ENCODE results near the gene PDZRN3. TPM values are rescaled to one million over a fixed set of nuclear protein-coding genes. Genes with fewer than 3 reads are reported as not detected.

PDZRN3 gene
- total RNA-seq, 1 donor from 2014 or later = 19.8 TPM

DNA sequence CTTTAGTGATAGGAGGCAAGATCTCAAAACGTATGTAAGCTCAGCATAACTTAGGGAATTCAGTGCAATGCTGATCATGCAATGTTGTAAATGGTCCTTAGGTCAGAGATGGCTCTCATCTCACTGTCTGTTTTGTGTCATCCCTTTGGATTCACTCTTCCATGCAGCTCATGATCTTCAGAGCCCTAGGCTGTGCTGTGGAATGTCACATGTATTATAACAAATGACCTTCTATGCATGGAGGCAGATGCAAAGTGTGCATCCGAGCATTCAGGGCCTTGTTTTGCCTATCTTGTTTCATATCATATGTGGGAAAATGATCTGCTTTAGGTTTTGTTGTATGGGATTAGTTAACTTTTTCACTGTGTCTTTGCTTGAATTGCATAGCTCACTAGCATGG lies 40.5 kb upstream of the PDZRN3 start:
- FAIRE-seq (no peak), DNase-seq (ENCODE audit: low read depth) (no peak)
- no peaks in the 10 kb centered on the region for H3K36me3 Mint-ChIP-seq (ENCODE audit: low read depth, unreplicated experiment)
- Histone ChIP-seq H3K4me2 (ENCODE audit: low read length) (no peak overlapping the region), H3K36me3 (ENCODE audit: insufficient read depth, low read length) (no peaks in the 10 kb centered on the region), H3K9ac (ENCODE audit: low read length) (no peak overlapping the region), H3K4me1 (ENCODE audit: insufficient read depth, low read length) (peaks cover 5% of the 10 kb centered on the region), H3K27ac (ENCODE audit: low read depth, low read length) (no peak overlapping the region), H3K79me2 (ENCODE audit: insufficient read depth, low read length) (no peaks in the 10 kb centered on the region), H3K27me3 (ENCODE audit: insufficient read depth, low read length) (no peaks in the 10 kb centered on the region), H4K20me1 (ENCODE audit: insufficient read depth, low read length) (no peaks in the 10 kb centered on the region), H3K9me3 (ENCODE audit: insufficient read depth, low read depth, low read length) (no peaks in the 10 kb centered on the region), H2AFZ (ENCODE audit: low read depth, low read length) (no peak overlapping the region), H3K4me3 (ENCODE audit: insufficient read depth, low read depth, low read length) (no peak overlapping the region)
- H3K4me3 Mint-ChIP-seq (ENCODE audit: unreplicated experiment) = no peak overlapping the region
- H3K4me1 Mint-ChIP-seq (ENCODE audit: low read depth, unreplicated experiment) = peaks cover 12% of the 10 kb centered on the region
- no peaks in the 10 kb centered on the region for H3K27me3 Mint-ChIP-seq (ENCODE audit: low read depth, unreplicated experiment)
- H3K9me3 Mint-ChIP-seq (ENCODE audit: unreplicated experiment) = no peaks in the 10 kb centered on the region
- TF ChIP-seq EZH2 (IDR thresholded peaks at IDR 0.05; ENCODE audit: insufficient read depth, low read length) = no peak
- TF ChIP-seq, protein P1, sequence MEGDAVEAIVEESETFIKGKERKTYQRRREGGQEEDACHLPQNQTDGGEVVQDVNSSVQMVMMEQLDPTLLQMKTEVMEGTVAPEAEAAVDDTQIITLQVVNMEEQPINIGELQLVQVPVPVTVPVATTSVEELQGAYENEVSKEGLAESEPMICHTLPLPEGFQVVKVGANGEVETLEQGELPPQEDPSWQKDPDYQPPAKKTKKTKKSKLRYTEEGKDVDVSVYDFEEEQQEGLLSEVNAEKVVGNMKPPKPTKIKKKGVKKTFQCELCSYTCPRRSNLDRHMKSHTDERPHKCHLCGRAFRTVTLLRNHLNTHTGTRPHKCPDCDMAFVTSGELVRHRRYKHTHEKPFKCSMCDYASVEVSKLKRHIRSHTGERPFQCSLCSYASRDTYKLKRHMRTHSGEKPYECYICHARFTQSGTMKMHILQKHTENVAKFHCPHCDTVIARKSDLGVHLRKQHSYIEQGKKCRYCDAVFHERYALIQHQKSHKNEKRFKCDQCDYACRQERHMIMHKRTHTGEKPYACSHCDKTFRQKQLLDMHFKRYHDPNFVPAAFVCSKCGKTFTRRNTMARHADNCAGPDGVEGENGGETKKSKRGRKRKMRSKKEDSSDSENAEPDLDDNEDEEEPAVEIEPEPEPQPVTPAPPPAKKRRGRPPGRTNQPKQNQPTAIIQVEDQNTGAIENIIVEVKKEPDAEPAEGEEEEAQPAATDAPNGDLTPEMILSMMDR (IDR thresholded peaks at IDR 0.05; ENCODE audit: insufficient read depth, low read depth, low read length) = no peak
- H3K27ac Mint-ChIP-seq (ENCODE audit: unreplicated experiment) = no peak overlapping the region

DNA sequence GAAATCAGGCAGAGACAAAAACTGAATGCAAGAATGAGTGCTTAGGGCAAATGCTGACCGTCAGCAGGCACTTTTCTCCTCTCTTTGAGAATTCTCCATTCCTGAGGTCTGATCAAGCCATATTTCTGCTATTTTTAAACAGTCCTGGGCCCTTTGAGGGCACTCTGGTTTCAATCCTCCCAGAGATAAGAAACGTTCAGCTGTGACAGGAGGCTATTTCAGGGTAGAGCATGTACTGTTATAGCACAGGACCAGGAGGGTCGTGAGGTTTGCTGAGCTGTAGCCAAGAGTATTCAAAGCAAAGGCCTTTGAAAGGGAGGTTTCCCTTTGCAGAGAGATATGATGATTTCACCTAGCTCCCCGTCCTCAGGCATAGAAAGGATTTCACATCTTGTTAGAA lies 39.6 kb upstream of the PDZRN3 start:
- Mint-ChIP-seq H3K4me3 (ENCODE audit: unreplicated experiment) (no peak overlapping the region), H3K4me1 (ENCODE audit: low read depth, unreplicated experiment) (peaks cover 11% of the 10 kb centered on the region), H3K36me3 (ENCODE audit: low read depth, unreplicated experiment) (no peaks in the 10 kb centered on the region), H3K27me3 (ENCODE audit: low read depth, unreplicated experiment) (no peaks in the 10 kb centered on the region), H3K9me3 (ENCODE audit: unreplicated experiment) (no peaks in the 10 kb centered on the region), H3K27ac (ENCODE audit: unreplicated experiment) (no peak overlapping the region)
- Histone ChIP-seq H2AFZ (ENCODE audit: low read depth, low read length) (no peak overlapping the region), H4K20me1 (ENCODE audit: insufficient read depth, low read length) (no peaks in the 10 kb centered on the region), H3K9me3 (ENCODE audit: insufficient read depth, low read depth, low read length) (no peaks in the 10 kb centered on the region), H3K4me1 (ENCODE audit: insufficient read depth, low read length) (peaks cover 5% of the 10 kb centered on the region), H3K9ac (ENCODE audit: low read length) (no peak overlapping the region), H3K36me3 (ENCODE audit: insufficient read depth, low read length) (no peaks in the 10 kb centered on the region), H3K4me3 (ENCODE audit: insufficient read depth, low read depth, low read length) (no peak overlapping the region), H3K4me2 (ENCODE audit: low read length) (no peak overlapping the region), H3K27me3 (ENCODE audit: insufficient read depth, low read length) (no peaks in the 10 kb centered on the region), H3K79me2 (ENCODE audit: insufficient read depth, low read length) (no peaks in the 10 kb centered on the region), H3K27ac (ENCODE audit: low read depth, low read length) (no peak overlapping the region)
- FAIRE-seq (no peak), DNase-seq (ENCODE audit: low read depth) (no peak)
- no peak for TF ChIP-seq EZH2 (IDR thresholded peaks at IDR 0.05; ENCODE audit: insufficient read depth, low read length)
- TF ChIP-seq, protein P1 (IDR thresholded peaks at IDR 0.05; ENCODE audit: insufficient read depth, low read depth, low read length) = no peak

DNA sequence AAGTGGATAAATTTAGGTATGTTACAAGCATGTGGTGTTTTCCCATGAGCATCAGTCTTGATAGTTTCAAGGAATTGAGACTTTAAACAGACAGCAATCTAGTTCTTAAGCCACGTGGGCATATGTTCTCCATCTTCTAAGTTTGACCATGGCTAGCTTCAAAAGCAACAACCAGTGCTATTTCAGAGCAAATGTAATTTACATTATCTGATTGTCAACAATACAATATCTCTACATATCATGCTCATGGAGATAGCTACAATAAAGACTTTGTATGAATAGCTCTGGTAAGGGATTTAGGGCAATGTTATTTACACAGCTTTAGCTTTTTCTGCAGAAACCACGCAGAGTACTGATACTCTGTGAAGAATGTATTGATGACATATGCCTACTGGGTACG lies 38.8 kb upstream of the PDZRN3 start:
- no peak overlapping the region for H3K4me3 ChIP-seq (ENCODE audit: insufficient read depth, low read depth, low read length)
- no peak overlapping the region for H3K9ac ChIP-seq (ENCODE audit: low read length)
- Mint-ChIP-seq H3K4me1 (ENCODE audit: low read depth, unreplicated experiment) (peaks cover 14% of the 10 kb centered on the region), H3K27ac (ENCODE audit: unreplicated experiment) (peak overlapping the region; percentile 26), H3K4me3 (ENCODE audit: unreplicated experiment) (no peak overlapping the region), H3K36me3 (ENCODE audit: low read depth, unreplicated experiment) (no peaks in the 10 kb centered on the region), H3K27me3 (ENCODE audit: low read depth, unreplicated experiment) (no peaks in the 10 kb centered on the region), H3K9me3 (ENCODE audit: unreplicated experiment) (no peaks in the 10 kb centered on the region)
- H3K79me2 ChIP-seq (ENCODE audit: insufficient read depth, low read length) = no peaks in the 10 kb centered on the region
- no peak for FAIRE-seq
- H3K27ac ChIP-seq (ENCODE audit: low read depth, low read length) = no peak overlapping the region
- no peak overlapping the region for H3K4me2 ChIP-seq (ENCODE audit: low read length)
- no peaks in the 10 kb centered on the region for H3K9me3 ChIP-seq (ENCODE audit: insufficient read depth, low read depth, low read length)
- peaks cover 5% of the 10 kb centered on the region for H3K4me1 ChIP-seq (ENCODE audit: insufficient read depth, low read length)
- no peak overlapping the region for H2AFZ ChIP-seq (ENCODE audit: low read depth, low read length)
- DNase-seq (ENCODE audit: low read depth) = no peak
- H3K27me3 ChIP-seq (ENCODE audit: insufficient read depth, low read length) = no peaks in the 10 kb centered on the region
- no peak for TF ChIP-seq EZH2 (IDR thresholded peaks at IDR 0.05; ENCODE audit: insufficient read depth, low read length)
- TF ChIP-seq, protein P1 (IDR thresholded peaks at IDR 0.05; ENCODE audit: insufficient read depth, low read depth, low read length) = no peak
- no peaks in the 10 kb centered on the region for H3K36me3 ChIP-seq (ENCODE audit: insufficient read depth, low read length)
- H4K20me1 ChIP-seq (ENCODE audit: insufficient read depth, low read length) = no peaks in the 10 kb centered on the region

Measured in astrocyte (in vitro differentiated cells and primary cell).